Activated CD8-positive, alpha-beta memory T cell treated with anti-CD3 and anti-CD28 coated beads, Interleukin-2, amount 10 ng/mL, durations not matched to agents 7 days and 5 days (primary cell): ENCODE measurements around the gene PLPP1. TPM values are rescaled to one million over a fixed set of nuclear protein-coding genes. Genes with fewer than 3 reads are reported as not detected.
"Not testable (repeated sequence)": the region's sequence is repeated elsewhere in the genome, so short reads cannot be mapped to it uniquely, and the experiment has no call there.

Experiments used
- ATAC-seq: fragments of 150-1000 bp; cut with Tn5 transposase; one replicate; pipeline ENCODE4 v1.10.0; 2021; ENCODE audit warnings: moderate library complexity
- CTCF ChIA-PET: fragments of 350-600 bp; sonication (Branson Sonifier 250); formaldehyde crosslinking; loops from one replicate; lab custom pipeline; 2021; ENCODE audit warnings: antibody characterized with exemption; lab: Charles Lee
- DNase-seq: peaks from one replicate; pipeline ENCODE4 v3.0.0-alpha.2; 2020
- H3K27ac Mint-ChIP-seq: one replicate; pipeline ENCODE4 v1.8.0; 2021; ENCODE audit warnings: mild to moderate bottlenecking, mixed read lengths
- H3K27me3 Mint-ChIP-seq: one replicate; pipeline ENCODE4 v1.8.0; 2021; ENCODE audit warnings: mixed read lengths
- H3K36me3 Mint-ChIP-seq: one replicate; pipeline ENCODE4 v1.8.0; 2021; ENCODE audit warnings: mild to moderate bottlenecking, mixed read lengths
- H3K4me1 Mint-ChIP-seq: one replicate; pipeline ENCODE4 v1.8.0; 2021; ENCODE audit warnings: mixed read lengths
- H3K4me3 Mint-ChIP-seq: one replicate; pipeline ENCODE4 v1.8.0; 2021; ENCODE audit warnings: mild to moderate bottlenecking, moderate library complexity, mixed read lengths
- H3K9me3 Mint-ChIP-seq: one replicate; pipeline ENCODE4 v1.8.0; 2022; ENCODE audit warnings: low read depth, mixed read lengths
- total RNA-seq, 2 experiments: library from RNA; stranded (reverse); gene quantifications; one replicate each; pipeline ENCODE4 v1.2.3, GENCODE V29; 2021

Gene PLPP1
- total RNA-seq, 2 experiments from 2014 or later = 7.1 to 31.2 TPM

DNA sequence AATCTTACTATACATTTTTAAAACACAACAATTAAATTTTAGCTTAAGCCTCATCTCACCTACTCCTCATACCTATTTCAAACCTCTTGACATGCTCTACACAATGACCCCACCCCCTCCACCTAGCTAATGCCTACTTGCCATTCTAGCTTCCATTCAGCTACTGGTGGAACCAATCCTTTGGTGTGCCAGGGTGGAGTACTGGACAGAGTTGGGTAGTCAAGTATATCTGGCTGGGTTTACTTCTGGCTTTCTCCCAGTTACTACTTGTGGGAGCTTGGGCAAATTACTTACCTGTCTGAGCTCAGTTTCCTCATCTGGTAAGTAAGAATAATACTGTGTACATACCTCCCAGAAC, 24.3 kb downstream of the PLPP1 start:
- Mint-ChIP-seq H3K36me3 (no peaks in the 10 kb centered on the region), H3K4me3 (no peak overlapping the region), H3K27ac (no peak overlapping the region), H3K4me1 (no peaks in the 10 kb centered on the region), H3K9me3 (no peaks in the 10 kb centered on the region), H3K27me3 (no peaks in the 10 kb centered on the region)
- CTCF ChIA-PET = interaction anchor here (0.6 kb wide), 1 partner anchor 9 kb away, joined by 3 read pairs; no protein-coding TSS in a partner anchor
- DNase-seq (no peak), ATAC-seq (no peak)

DNA sequence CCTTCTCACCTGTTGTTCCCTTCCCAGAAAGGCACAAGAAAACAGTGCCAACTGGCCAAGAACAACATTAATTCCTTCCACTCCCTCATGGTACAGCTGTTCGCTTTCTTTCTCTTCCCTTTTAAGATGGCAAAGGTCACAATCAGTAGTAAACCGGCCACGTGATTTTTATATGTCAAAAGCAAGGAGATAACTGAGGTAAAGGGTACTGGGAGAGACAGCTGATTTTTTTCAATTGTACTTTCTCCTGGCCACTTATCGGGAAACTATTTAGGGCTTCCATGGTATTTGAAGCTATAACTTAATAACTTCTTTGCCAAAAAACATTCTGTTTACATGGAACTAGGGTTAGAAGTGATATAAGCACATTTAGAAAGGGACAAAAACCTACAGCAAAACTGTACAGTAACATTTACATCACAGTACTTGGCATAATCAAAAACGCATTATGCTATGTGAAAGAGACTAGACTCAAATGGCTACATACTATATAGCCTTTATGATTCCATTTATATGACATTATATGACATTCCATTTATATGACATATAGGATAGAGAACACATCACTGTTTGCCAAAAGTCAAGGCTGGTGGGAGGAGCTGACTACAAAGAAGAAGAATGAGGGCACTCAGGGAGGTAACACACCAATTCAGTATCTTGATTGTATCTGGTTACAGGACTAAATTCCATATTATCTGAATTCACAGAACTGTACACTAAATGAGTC, 24.8 kb downstream of the PLPP1 start:
- Mint-ChIP-seq H3K27me3 (no peaks in the 10 kb centered on the region), H3K36me3 (no peaks in the 10 kb centered on the region), H3K9me3 (no peaks in the 10 kb centered on the region), H3K4me1 (no peaks in the 10 kb centered on the region), H3K27ac (no peak overlapping the region), H3K4me3 (no peak overlapping the region)
- CTCF ChIA-PET = interaction anchor here (0.6 kb wide), 1 partner anchor 9 kb away, joined by 3 read pairs; no protein-coding TSS in a partner anchor
- ATAC-seq = no peak
- no peak for DNase-seq

DNA sequence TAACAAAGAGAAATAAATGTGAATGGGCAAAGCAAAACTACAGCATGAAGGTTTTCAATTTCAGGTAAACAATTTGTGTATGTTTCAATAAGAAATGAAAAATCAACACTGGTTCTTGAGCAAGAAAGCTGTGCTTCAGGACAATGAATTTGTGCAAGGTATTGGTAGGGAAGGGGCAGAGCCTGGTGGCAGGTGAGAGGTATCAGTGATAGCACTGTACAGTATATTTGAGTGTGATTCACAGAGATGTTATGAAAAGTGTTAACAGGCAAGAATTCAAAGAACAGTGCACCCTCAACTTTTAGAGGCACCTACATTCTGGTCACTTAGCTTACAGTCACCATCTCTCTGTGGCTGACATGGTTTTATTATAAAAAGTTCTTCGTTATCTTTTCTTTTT, 25.7 kb downstream of the PLPP1 start:
- Mint-ChIP-seq H3K27me3 (no peaks in the 10 kb centered on the region), H3K4me3 (no peak overlapping the region), H3K27ac (no peak overlapping the region), H3K36me3 (no peaks in the 10 kb centered on the region), H3K4me1 (no peaks in the 10 kb centered on the region), H3K9me3 (no peaks in the 10 kb centered on the region)
- CTCF ChIA-PET = no interaction called here
- DNase-seq (no peak), ATAC-seq (no peak)

DNA sequence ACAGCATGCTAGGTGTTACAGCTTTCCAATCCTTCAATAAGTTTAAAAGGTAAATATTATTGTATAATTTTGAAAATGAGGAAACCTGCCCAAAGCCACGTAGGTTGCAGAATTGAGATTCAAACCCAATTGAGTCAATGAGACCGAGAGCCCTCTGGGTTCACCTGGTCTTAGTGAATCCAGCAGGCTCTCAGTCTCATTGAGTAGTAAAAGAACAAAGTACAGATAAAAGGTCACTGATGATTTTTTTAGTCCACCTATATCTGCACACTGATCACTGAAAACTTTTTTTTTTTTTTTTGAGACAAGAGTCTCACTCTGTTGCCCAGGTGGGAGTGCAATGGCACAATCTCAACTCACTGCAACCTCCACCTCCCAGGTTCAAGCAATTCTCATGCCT, 27.2 kb downstream of the PLPP1 start:
- H3K9me3 Mint-ChIP-seq = no peaks in the 10 kb centered on the region
- H3K36me3 Mint-ChIP-seq = no peaks in the 10 kb centered on the region
- DNase-seq = no peak
- ATAC-seq = no peak
- no peak overlapping the region for H3K27ac Mint-ChIP-seq
- H3K4me1 Mint-ChIP-seq = no peaks in the 10 kb centered on the region
- H3K27me3 Mint-ChIP-seq = no peaks in the 10 kb centered on the region
- no peak overlapping the region for H3K4me3 Mint-ChIP-seq
- CTCF ChIA-PET = interaction anchor here (0.8 kb wide), 1 partner anchor 13 kb away, joined by 3 read pairs; no protein-coding TSS in a partner anchor

DNA sequence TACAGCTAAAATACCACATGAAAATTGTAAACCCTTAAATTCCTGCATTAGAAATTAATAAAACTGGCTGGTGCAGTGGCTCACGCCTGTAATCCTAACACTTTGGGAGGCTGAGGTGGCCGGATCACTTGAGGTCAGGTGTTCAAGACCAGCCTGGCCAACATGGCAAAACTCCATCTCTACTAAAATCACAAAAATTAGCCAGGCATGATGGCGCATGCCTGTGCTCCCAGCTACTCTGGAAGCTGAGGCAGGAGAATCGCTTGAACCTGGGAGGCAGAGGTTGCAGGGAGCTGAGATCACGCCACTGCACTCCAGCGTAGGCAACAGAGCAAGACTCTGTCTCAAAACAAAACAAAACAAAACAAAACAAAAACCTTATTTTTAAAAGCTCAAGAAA, 29.1 kb downstream of the PLPP1 start:
- CTCF ChIA-PET, ATAC-seq, DNase-seq, H3K4me1 Mint-ChIP-seq, H3K36me3 Mint-ChIP-seq, H3K9me3 Mint-ChIP-seq, H3K27ac Mint-ChIP-seq, H3K4me3 Mint-ChIP-seq, H3K27me3 Mint-ChIP-seq: not testable (repeated sequence)

DNA sequence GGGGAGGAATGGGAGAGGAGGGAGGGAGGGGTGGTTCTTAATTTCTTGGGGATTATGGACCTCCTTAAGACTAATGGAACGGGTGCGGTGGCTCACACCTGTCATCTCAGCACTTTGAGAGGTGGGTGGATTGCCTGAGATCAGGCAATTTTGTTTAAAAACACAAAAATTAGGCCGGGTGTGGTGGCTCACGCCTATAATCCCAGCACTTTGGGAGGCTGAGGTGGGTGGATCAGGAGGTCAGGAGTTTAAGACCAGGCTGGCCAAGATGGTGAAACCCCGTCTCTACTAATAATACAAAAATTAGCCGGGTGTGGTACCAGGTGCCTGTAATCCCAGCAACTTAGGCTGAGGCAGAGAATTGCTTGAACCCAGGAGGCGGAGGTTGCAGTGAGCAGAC, 30.8 kb downstream of the PLPP1 start:
- DNase-seq, H3K9me3 Mint-ChIP-seq, H3K4me3 Mint-ChIP-seq, H3K27me3 Mint-ChIP-seq, ATAC-seq, H3K36me3 Mint-ChIP-seq, H3K4me1 Mint-ChIP-seq, H3K27ac Mint-ChIP-seq, CTCF ChIA-PET: not testable (repeated sequence)

DNA sequence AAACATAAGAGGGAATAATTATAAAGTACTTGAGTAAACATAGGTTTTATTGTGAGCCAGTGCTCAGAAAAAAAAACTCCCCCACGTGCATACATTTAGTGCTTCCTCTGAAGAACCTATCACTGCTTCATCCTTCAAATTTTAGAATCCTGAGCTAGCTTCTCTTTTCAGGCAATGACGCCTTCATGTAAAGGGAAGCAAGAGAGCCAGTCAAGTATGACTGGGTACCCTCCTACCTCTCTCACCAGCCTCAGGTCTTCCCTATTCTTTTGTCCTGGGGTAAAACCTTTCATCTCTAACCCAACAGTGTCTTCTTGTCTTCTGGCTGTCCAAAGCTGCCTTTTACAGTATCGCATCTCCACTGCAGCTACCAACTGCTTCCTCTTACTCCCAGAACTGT, 32.0 kb downstream of the PLPP1 start:
- DNase-seq = no peak
- no peak overlapping the region for H3K27ac Mint-ChIP-seq
- CTCF ChIA-PET = interaction anchor here (1.5 kb wide), 1 partner anchor 15 kb away, joined by 5 read pairs; no protein-coding TSS in a partner anchor
- no peaks in the 10 kb centered on the region for H3K36me3 Mint-ChIP-seq
- ATAC-seq = no peak
- no peaks in the 10 kb centered on the region for H3K4me1 Mint-ChIP-seq
- no peaks in the 10 kb centered on the region for H3K9me3 Mint-ChIP-seq
- no peak overlapping the region for H3K4me3 Mint-ChIP-seq
- no peaks in the 10 kb centered on the region for H3K27me3 Mint-ChIP-seq

DNA sequence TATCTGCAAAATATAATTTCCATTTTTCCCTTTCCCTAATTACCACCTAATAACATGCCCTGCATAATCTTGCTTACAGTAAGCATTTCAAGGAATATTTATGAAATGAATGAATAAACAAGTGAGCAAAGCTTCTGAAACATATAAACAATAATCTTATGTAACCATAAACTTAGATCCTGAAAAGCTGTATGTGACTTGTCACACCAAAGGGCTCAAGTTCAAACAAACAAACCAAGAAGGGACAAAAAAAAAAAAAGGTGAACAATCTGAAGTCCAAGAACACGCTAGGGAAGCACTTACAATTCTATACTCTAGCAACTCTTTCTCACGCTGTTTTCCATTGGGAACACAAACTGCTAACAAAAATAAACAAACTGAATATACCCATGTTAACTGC, 36.3 kb downstream of the PLPP1 start:
- Mint-ChIP-seq H3K27ac (no peak overlapping the region), H3K36me3 (no peaks in the 10 kb centered on the region), H3K4me1 (no peaks in the 10 kb centered on the region), H3K27me3 (no peaks in the 10 kb centered on the region), H3K4me3 (no peak overlapping the region), H3K9me3 (no peaks in the 10 kb centered on the region)
- DNase-seq = no peak
- CTCF ChIA-PET = no interaction called here
- ATAC-seq = no peak

DNA sequence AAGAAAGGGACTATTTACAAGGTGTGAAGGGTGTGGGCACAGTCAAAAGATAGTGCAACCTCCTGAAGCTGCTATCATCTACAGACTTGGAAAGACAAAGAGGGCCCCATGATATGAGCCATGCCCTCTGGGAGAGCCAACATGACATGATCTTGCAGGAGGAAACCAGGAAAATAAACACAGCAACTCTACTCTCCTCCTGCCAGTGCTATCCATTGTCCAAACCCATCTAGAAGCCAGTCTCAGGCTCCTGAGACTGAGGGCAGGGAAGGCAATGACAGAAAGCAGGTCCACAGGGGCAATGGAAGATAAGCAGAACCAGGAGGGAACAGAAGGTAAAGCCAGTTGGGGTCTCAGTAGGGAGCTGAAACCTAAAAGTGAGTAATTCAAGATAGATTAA, 37.1 kb downstream of the PLPP1 start:
- no peak overlapping the region for H3K27ac Mint-ChIP-seq
- no peaks in the 10 kb centered on the region for H3K9me3 Mint-ChIP-seq
- no peaks in the 10 kb centered on the region for H3K36me3 Mint-ChIP-seq
- DNase-seq (no peak), ATAC-seq (no peak)
- no peaks in the 10 kb centered on the region for H3K4me1 Mint-ChIP-seq
- no peak overlapping the region for H3K4me3 Mint-ChIP-seq
- CTCF ChIA-PET = no interaction called here
- H3K27me3 Mint-ChIP-seq = no peaks in the 10 kb centered on the region

DNA sequence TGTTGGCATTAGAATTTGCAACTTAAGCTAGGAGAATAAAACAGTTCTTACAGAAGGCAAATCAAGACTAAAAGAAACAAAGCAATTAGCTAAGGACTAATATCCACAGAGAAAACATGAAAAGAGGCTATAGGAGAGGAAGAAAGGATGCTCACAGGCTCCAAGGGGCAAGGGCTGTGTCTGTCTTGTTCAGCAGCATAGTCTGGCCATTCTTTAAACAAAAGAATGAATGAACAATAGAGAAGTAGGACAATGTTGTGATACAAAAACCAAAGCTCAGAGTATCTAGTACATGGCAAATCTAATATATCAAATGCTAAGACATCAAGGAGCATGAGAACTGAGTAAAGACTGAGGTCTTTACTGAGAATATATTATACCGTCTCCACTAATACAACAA, 39.5 kb downstream of the PLPP1 start:
- ATAC-seq (no peak), DNase-seq (no peak)
- no peaks in the 10 kb centered on the region for H3K27me3 Mint-ChIP-seq
- CTCF ChIA-PET = interaction anchor here (0.7 kb wide), 1 partner anchor 12 kb away, joined by 3 read pairs; no protein-coding TSS in a partner anchor
- no peaks in the 10 kb centered on the region for H3K4me1 Mint-ChIP-seq
- no peaks in the 10 kb centered on the region for H3K9me3 Mint-ChIP-seq
- peaks cover 3% of the 10 kb centered on the region for H3K36me3 Mint-ChIP-seq
- H3K27ac Mint-ChIP-seq = no peak overlapping the region
- no peak overlapping the region for H3K4me3 Mint-ChIP-seq

DNA sequence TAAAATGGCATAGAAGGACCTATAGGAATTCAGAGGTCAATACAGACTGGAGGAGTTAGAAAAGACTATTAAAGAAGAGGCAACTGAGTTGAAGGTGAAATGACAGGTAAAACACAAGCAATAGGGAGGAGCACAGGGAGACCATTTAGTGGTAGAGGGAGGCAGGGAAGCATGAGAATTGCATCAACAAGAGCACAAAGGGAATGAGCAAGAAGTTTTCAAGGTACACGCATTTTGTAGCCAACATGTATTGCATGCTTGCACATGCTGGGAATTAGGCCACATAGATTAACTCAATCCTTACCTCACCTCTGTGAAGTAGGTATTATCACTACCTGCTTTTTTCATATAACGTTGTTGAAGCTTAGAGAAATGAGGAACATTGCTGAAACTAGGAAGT, 42.3 kb downstream of the PLPP1 start:
- Mint-ChIP-seq H3K9me3 (no peaks in the 10 kb centered on the region), H3K27me3 (no peaks in the 10 kb centered on the region), H3K27ac (no peak overlapping the region), H3K4me3 (no peak overlapping the region), H3K36me3 (peaks cover 3% of the 10 kb centered on the region), H3K4me1 (no peaks in the 10 kb centered on the region)
- no peak for DNase-seq
- no peak for ATAC-seq
- CTCF ChIA-PET = interaction anchor here (0.6 kb wide), 1 partner anchor 12 kb away, joined by 3 read pairs; no protein-coding TSS in a partner anchor

DNA sequence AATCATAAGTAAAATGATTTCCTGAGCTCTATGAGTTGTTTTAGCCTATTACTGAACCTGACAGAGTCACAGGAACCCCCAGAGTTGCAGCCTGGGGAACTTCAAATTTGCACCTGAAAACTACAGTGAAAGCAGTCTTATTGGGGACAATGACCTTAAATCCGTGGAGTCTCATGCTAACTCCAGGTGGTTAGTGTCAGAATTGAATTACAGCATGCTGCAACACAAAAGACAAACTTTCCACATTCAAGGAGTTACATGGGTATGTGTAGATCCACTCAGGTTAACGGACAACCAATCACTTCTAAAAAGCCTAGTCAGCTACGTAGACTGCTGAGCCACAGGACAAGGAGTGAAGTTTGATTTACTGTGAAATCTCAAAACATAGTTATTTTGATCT, 49.7 kb downstream of the PLPP1 start:
- Mint-ChIP-seq H3K4me1 (peaks cover 9% of the 10 kb centered on the region), H3K9me3 (no peaks in the 10 kb centered on the region), H3K27me3 (no peaks in the 10 kb centered on the region), H3K4me3 (no peak overlapping the region), H3K27ac (no peak overlapping the region), H3K36me3 (peaks cover 2% of the 10 kb centered on the region)
- CTCF ChIA-PET = interaction anchor here (0.8 to 1.2 kb wide), 2 partner anchors 10 to 29 kb away, joined by 3 to 5 read pairs; no protein-coding TSS in a partner anchor
- ATAC-seq = no peak
- no peak for DNase-seq

DNA sequence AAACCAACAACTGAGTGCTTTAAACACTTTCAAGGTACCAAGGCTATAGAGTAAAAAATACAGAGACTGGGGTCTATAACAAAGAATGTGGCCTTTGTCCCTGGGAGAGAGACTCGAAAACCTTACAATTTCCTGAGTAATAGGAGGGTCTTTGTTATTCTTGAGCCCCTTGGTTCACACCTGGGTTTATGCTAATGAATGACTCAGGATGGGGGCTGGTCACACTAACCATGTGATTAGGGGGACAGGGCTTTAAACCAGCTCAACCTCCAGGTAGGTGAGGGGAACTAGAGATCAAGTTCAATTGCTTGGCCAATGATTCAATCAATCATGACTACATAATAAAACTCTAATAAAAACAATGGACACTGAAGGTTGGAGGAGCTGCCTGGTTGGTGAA, 50.2 kb downstream of the PLPP1 start:
- H3K4me1 Mint-ChIP-seq = peaks cover 12% of the 10 kb centered on the region
- no peaks in the 10 kb centered on the region for H3K27me3 Mint-ChIP-seq
- no peak overlapping the region for H3K4me3 Mint-ChIP-seq
- peaks cover 2% of the 10 kb centered on the region for H3K36me3 Mint-ChIP-seq
- H3K9me3 Mint-ChIP-seq = no peaks in the 10 kb centered on the region
- H3K27ac Mint-ChIP-seq = no peak overlapping the region
- ATAC-seq = no peak
- CTCF ChIA-PET = interaction anchor here (0.8 kb wide), 1 partner anchor 9 kb away, joined by 3 read pairs; no protein-coding TSS in a partner anchor
- no peak for DNase-seq

DNA sequence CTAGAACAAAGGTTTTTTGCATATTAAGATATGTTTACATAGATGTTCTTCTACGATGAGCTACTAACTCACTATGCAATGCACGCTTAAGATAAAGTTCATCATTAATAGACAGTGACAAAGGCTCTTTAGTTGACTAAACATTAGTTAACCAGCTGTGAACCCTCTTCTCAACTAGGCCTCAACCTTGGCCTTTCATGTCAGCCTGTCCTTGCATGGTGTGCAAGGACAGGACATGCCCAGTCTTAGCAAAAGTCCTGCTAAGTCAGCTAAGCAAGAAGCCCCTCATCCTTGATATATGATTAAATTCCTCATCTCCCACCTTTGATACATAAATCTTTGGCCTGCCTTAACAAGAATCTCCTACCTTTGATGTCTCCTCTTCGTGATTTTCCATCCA, 50.9 kb downstream of the PLPP1 start:
- H3K36me3 Mint-ChIP-seq = peaks cover 2% of the 10 kb centered on the region
- H3K4me1 Mint-ChIP-seq = peaks cover 12% of the 10 kb centered on the region
- CTCF ChIA-PET = interaction anchor here (0.6 kb wide), 1 partner anchor 237 kb away, joined by 3 read pairs; no protein-coding TSS in a partner anchor
- H3K27ac Mint-ChIP-seq = no peak overlapping the region
- no peaks in the 10 kb centered on the region for H3K9me3 Mint-ChIP-seq
- no peak for DNase-seq
- no peak for ATAC-seq
- no peak overlapping the region for H3K4me3 Mint-ChIP-seq
- H3K27me3 Mint-ChIP-seq = no peaks in the 10 kb centered on the region
